H9 (cell line): Measurements from ENCODE around the gene TMEM151A. TPM values are rescaled to one million over a fixed set of nuclear protein-coding genes. Genes with fewer than 3 reads are reported as not detected.

Experiments used
- DNase-seq: peaks from one replicate; pipeline ENCODE4 v3.0.0-alpha.2; 2017
- H2AFZ ChIP-seq: one replicate; pipeline ENCODE4 v1.6.1; 2013; ENCODE audit warnings: mild to moderate bottlenecking, low read length, control low read depth, moderate library complexity
- H2AK5ac ChIP-seq: 2 replicates; pipeline ENCODE4 v1.6.1; 2013; ENCODE audit warnings: low read length, control low read depth, mixed read lengths; ENCODE audit not compliant: insufficient read length
- H2BK120ac ChIP-seq: one replicate; pipeline ENCODE4 v1.6.1; 2013; ENCODE audit warnings: low read depth, mild to moderate bottlenecking, low read length, control low read depth, inconsistent platforms; ENCODE audit not compliant: poor library complexity, severe bottlenecking
- H2BK12ac ChIP-seq: 2 replicates; pipeline ENCODE4 v1.6.1; 2013; ENCODE audit warnings: low read length, control low read depth, mixed read lengths, low read depth; ENCODE audit not compliant: insufficient read length
- H2BK15ac ChIP-seq: 2 replicates; pipeline ENCODE4 v1.6.1; 2013; ENCODE audit warnings: low read depth, low read length, control low read depth
- H2BK20ac ChIP-seq: one replicate; pipeline ENCODE4 v1.6.1; 2013; ENCODE audit warnings: low read depth, mild to moderate bottlenecking, low read length, control low read depth, inconsistent platforms; ENCODE audit not compliant: poor library complexity, severe bottlenecking
- H2BK5ac ChIP-seq: 2 replicates; pipeline ENCODE4 v1.6.1; 2013; ENCODE audit warnings: low read length, control low read depth, mixed read lengths; ENCODE audit not compliant: insufficient read length
- H3K14ac ChIP-seq: 2 replicates; pipeline ENCODE4 v1.6.1; 2013; ENCODE audit warnings: low read length, control low read depth; ENCODE audit not compliant: insufficient read depth
- H3K18ac ChIP-seq: 2 replicates; pipeline ENCODE4 v1.6.1; 2013; ENCODE audit warnings: low read depth, mild to moderate bottlenecking, mixed read lengths, low read length, control low read depth; ENCODE audit not compliant: insufficient read length
- H3K23ac ChIP-seq: 2 replicates; pipeline ENCODE4 v1.6.1; 2013; ENCODE audit warnings: low read length, control low read depth, mixed read lengths, low read depth; ENCODE audit not compliant: insufficient read length
- H3K23me2 ChIP-seq: 2 replicates; pipeline ENCODE4 v1.6.1; 2013; ENCODE audit warnings: low read depth, mild to moderate bottlenecking, mixed read lengths, low read length, control low read depth; ENCODE audit not compliant: insufficient read length, poor library complexity, severe bottlenecking
- H3K27ac ChIP-seq: 2 replicates; pipeline ENCODE4 v1.5.1; 2013; ENCODE audit warnings: low read length, control low read depth, mixed read lengths, low read depth; ENCODE audit not compliant: insufficient read length
- H3K27me3 ChIP-seq: 2 replicates; pipeline ENCODE4 v1.6.1; 2013; ENCODE audit warnings: low read length, control low read depth, inconsistent platforms; ENCODE audit not compliant: insufficient read depth
- H3K4ac ChIP-seq: 2 replicates; pipeline ENCODE4 v1.6.1; 2013; ENCODE audit warnings: low read depth, mild to moderate bottlenecking, control low read depth, inconsistent platforms, low read length, moderate library complexity
- H3K4me1 ChIP-seq: 2 replicates; pipeline ENCODE4 v1.6.1; 2013; ENCODE audit warnings: low read length, control low read depth, inconsistent platforms; ENCODE audit not compliant: insufficient read depth
- H3K4me2 ChIP-seq: 2 replicates; pipeline ENCODE4 v1.6.1; 2013; ENCODE audit warnings: low read length, control low read depth, mixed read lengths; ENCODE audit not compliant: insufficient read length, insufficient read depth
- H3K56ac ChIP-seq: 2 replicates; pipeline ENCODE4 v1.6.1; 2013; ENCODE audit warnings: low read depth, mild to moderate bottlenecking, mixed read lengths, low read length, control low read depth; ENCODE audit not compliant: insufficient read length
- H3K79me1 ChIP-seq: 2 replicates; pipeline ENCODE4 v1.6.1; 2013; ENCODE audit warnings: low read depth, mild to moderate bottlenecking, moderate library complexity, low read length, control low read depth, inconsistent platforms; ENCODE audit not compliant: insufficient read depth, poor library complexity, severe bottlenecking
- H3K79me2 ChIP-seq: 2 replicates; pipeline ENCODE4 v1.6.1; 2013; ENCODE audit warnings: low read length, control low read depth, inconsistent platforms; ENCODE audit not compliant: insufficient read depth
- H3K9ac ChIP-seq: 2 replicates; pipeline ENCODE4 v1.6.1; 2013; ENCODE audit warnings: low read length, control low read depth, mixed read lengths; ENCODE audit not compliant: insufficient read length; ENCODE audit errors: extremely low read depth
- H3K9me3 ChIP-seq: one replicate; pipeline ENCODE4 v1.6.1; 2013; ENCODE audit warnings: low read depth, low read length, inconsistent platforms; ENCODE audit not compliant: control insufficient read depth
- H3T11ph ChIP-seq: one replicate; pipeline ENCODE4 v1.6.1; 2013; ENCODE audit warnings: mild to moderate bottlenecking, low read length, control low read depth, inconsistent platforms
- H4K20me1 ChIP-seq: one replicate; pipeline ENCODE4 v1.6.1; 2013; ENCODE audit not compliant: control insufficient read depth, insufficient read length, insufficient read depth
- H4K5ac ChIP-seq: 2 replicates; pipeline ENCODE4 v1.6.1; 2013; ENCODE audit warnings: low read depth, mild to moderate bottlenecking, mixed read lengths, low read length, control low read depth; ENCODE audit not compliant: insufficient read length
- H4K8ac ChIP-seq: replicated peaks from 2 replicates; pipeline ENCODE4 v1.6.1; 2013; ENCODE audit warnings: low read length, control low read depth, mixed read lengths, low read depth; ENCODE audit not compliant: insufficient read length
- H4K91ac ChIP-seq: 2 replicates; pipeline ENCODE4 v1.6.1; 2013; ENCODE audit warnings: low read depth, mild to moderate bottlenecking, moderate library complexity, mixed read lengths, low read length, control low read depth; ENCODE audit not compliant: insufficient read length
- H3K27ac Mint-ChIP-seq, 3 experiments: 2 replicates in 2 of 3; 3 replicates in 1 of 3; pipeline ENCODE4 v1.8.0; 2020 to 2021; ENCODE audit warnings: mixed read lengths in 3 of 3, mild to moderate bottlenecking in 1 of 3, moderate library complexity in 1 of 3
- H3K27me3 Mint-ChIP-seq: 2 replicates; pipeline ENCODE4 v1.8.0; 2021; ENCODE audit warnings: low read depth, mild to moderate bottlenecking, moderate library complexity, mixed read lengths
- H3K36me3 Mint-ChIP-seq, 3 experiments: 2 replicates in 2 of 3; 3 replicates in 1 of 3; pipeline ENCODE4 v1.8.0; 2020 to 2021; ENCODE audit warnings: low read depth in 3 of 3, mixed read lengths in 3 of 3; ENCODE audit not compliant: insufficient read depth in 1 of 3
- H3K4me1 Mint-ChIP-seq, 2 experiments: 2 replicates each; pipeline ENCODE4 v1.8.0; 2020; ENCODE audit warnings: mixed read lengths in 2 of 2
- H3K4me3 Mint-ChIP-seq, 2 experiments: 2 replicates in 1 of 2; 3 replicates in 1 of 2; pipeline ENCODE4 v1.8.0; 2020 to 2021; ENCODE audit warnings: mild to moderate bottlenecking in 2 of 2, mixed read lengths in 2 of 2, moderate library complexity in 1 of 2
- H3K9me3 Mint-ChIP-seq, 2 experiments: 2 replicates in 1 of 2; 3 replicates in 1 of 2; pipeline ENCODE4 v1.8.0; 2020; ENCODE audit warnings: mild to moderate bottlenecking in 2 of 2, mixed read lengths in 2 of 2, moderate library complexity in 1 of 2
- WGBS: extraction: QIAGEN DNeasy Blood & Tissue Kit; methylation state at CpG from one replicate; pipeline ENCODE4 v1.1.7; 2013; ENCODE audit warnings: missing lambda C conversion rate, low lambda C conversion rate, mixed read lengths; ENCODE audit not compliant: insufficient read length; ENCODE audit errors: extremely low coverage; 5-methylcytosine and 5-hydroxymethylcytosine counted together
- total RNA-seq: library from RNA; stranded (reverse); gene quantifications from 2 replicates; pipeline ENCODE4 v1.2.1, GENCODE V29; 2021
- TF ChIP-seq, protein P1 (sequence below): fragments of 200-600 bp; sonication (generic); conservative IDR thresholded peaks from 3 replicates; pipeline ENCODE4 v1.8.0; 2021; ENCODE audit warnings: antibody characterized with exemption, mild to moderate bottlenecking

The TMEM151A gene
- total RNA-seq, 1 experiment from 2014 or later = 1.2 TPM

DNA sequence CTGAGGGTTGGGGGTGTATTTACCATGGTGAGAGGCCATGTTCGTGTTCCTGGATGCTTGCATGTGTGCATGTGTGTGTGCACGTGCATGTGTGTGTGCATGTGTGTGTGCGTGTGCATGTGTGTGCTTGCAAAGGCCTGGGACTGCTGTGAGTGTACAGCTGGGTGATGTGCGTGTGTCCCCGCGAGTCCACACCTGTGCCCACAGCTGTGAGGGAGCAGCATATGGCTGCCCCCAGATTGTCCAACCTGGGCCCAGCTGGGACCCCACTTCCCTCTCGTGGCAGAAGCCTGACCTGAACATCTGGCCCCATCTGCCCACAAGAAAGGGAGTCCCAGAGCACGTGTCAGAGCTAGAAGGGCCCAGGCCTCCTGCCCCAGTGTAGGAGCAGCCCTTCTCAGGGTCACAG, 33.6 kb downstream of the TMEM151A start:
- Histone ChIP-seq H2BK12ac (no peak overlapping the region), H4K91ac (no peak overlapping the region), H4K20me1 (no peaks in the 10 kb centered on the region), H3K27me3 (no peaks in the 10 kb centered on the region), H3K18ac (no peak overlapping the region), H3K79me1 (no peaks in the 10 kb centered on the region), H3K4me2 (no peak overlapping the region), H3K56ac (no peak overlapping the region), H2BK5ac (no peak overlapping the region), H3K79me2 (no peaks in the 10 kb centered on the region), H2BK20ac (no peak overlapping the region), H3K9ac (no peak overlapping the region), H3K9me3 (no peaks in the 10 kb centered on the region), H3K14ac (no peak overlapping the region), H2AFZ (no peak overlapping the region), H3K27ac (no peak overlapping the region), H3T11ph (no peak overlapping the region), H3K23me2 (no peaks in the 10 kb centered on the region), H2BK120ac (no peak overlapping the region), H4K5ac (no peak overlapping the region), H3K4me1 (0 out of 2 replicates have a peak, but pooled peaks cover 3% of the 10 kb centered on the region), H3K23ac (no peak overlapping the region), H4K8ac (no peak overlapping the region), H2AK5ac (no peak overlapping the region), H3K4ac (no peak overlapping the region), H2BK15ac (no peak overlapping the region)
- no CpG with 5 or more reads among the region's 8 CpGs for WGBS
- Mint-ChIP-seq H3K36me3 (peaks cover 0 to 1% (median under 1%) of the 10 kb centered on the region in 3 experiments; a peak in 4 of 7 replicates), H3K4me3 (no peak overlapping the region), H3K27me3 (peaks cover 15% of the 10 kb centered on the region), H3K9me3 (peaks cover 2% of the 10 kb centered on the region in 2 experiments), H3K27ac (no peak overlapping the region), H3K4me1 (peaks cover 9 to 22% of the 10 kb centered on the region in 2 experiments)
- no peak for DNase-seq
- TF ChIP-seq, protein P1, sequence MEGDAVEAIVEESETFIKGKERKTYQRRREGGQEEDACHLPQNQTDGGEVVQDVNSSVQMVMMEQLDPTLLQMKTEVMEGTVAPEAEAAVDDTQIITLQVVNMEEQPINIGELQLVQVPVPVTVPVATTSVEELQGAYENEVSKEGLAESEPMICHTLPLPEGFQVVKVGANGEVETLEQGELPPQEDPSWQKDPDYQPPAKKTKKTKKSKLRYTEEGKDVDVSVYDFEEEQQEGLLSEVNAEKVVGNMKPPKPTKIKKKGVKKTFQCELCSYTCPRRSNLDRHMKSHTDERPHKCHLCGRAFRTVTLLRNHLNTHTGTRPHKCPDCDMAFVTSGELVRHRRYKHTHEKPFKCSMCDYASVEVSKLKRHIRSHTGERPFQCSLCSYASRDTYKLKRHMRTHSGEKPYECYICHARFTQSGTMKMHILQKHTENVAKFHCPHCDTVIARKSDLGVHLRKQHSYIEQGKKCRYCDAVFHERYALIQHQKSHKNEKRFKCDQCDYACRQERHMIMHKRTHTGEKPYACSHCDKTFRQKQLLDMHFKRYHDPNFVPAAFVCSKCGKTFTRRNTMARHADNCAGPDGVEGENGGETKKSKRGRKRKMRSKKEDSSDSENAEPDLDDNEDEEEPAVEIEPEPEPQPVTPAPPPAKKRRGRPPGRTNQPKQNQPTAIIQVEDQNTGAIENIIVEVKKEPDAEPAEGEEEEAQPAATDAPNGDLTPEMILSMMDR = no peak
